T-helper 1 cell treated with Interleukin-12 subunit alpha and Interleukin-12 subunit beta and Interleukin-4 antibody, amounts not matched to agents 30 μg/mL and 1 μg/mL, for 36 hours (primary cell): ENCODE measurements around the gene DOCK1.

ENCODE experiments used
- H3K27ac Mint-ChIP-seq: one replicate; pipeline ENCODE4 v1.8.0; 2021; ENCODE audit warnings: mild to moderate bottlenecking, mixed read lengths
- H3K27me3 Mint-ChIP-seq: one replicate; pipeline ENCODE4 v1.8.0; 2021; ENCODE audit warnings: low read depth, mixed read lengths
- H3K36me3 Mint-ChIP-seq: one replicate; pipeline ENCODE4 v1.8.0; 2021; ENCODE audit warnings: low read depth, mixed read lengths
- H3K4me1 Mint-ChIP-seq: one replicate; pipeline ENCODE4 v1.8.0; 2021; ENCODE audit warnings: low read depth, mixed read lengths
- H3K4me3 Mint-ChIP-seq: one replicate; pipeline ENCODE4 v1.8.0; 2021; ENCODE audit warnings: mild to moderate bottlenecking, moderate library complexity, mixed read lengths
- H3K9me3 Mint-ChIP-seq: one replicate; pipeline ENCODE4 v1.8.0; 2021; ENCODE audit warnings: mixed read lengths

Gene DOCK1

DNA sequence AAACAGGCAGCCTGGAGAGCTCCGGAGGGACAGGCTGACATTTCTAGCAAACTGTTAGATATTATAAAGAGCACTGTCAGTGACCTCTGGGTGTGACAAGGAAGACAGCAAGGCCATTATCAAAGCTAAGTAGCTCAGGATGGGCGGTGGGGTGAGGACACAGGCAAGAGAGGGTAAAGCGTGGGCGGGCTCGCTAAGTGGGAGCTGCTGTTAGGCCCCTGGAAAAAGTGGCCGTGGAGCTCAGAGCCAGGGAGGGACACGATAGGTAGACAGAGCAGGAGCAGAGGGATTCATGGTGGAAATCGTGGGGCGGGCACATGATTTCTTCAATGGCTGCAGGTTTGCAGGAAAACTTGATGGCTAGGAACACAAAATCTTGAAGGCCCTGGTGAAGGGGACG lies 592.5 kb downstream of the DOCK1 start:
- Mint-ChIP-seq H3K36me3 (no peaks in the 10 kb centered on the region), H3K27ac (no peak overlapping the region), H3K27me3 (no peaks in the 10 kb centered on the region), H3K4me1 (no peaks in the 10 kb centered on the region), H3K4me3 (no peak overlapping the region), H3K9me3 (no peaks in the 10 kb centered on the region)

DNA sequence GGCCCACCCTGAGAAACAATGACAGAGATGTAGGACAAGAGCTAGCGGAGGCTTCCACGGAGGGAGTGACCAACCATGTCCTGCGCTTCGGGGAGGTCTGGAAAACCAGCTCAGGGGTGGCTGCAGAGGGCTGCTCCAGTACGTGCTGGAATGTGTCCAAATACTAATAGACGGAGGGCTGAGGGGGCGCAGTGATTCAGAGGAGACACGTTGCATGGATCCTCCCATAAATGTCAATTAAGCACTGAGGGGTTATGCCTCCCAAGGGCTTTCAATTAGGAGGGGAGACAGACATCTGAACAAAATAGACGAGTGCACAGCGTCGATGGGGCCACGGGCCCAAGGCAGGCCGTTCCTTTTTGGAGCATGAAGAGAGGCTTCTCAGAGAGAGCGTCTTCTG lies 592.9 kb downstream of the DOCK1 start:
- Mint-ChIP-seq H3K9me3 (no peaks in the 10 kb centered on the region), H3K27me3 (no peaks in the 10 kb centered on the region), H3K4me3 (no peak overlapping the region), H3K4me1 (no peaks in the 10 kb centered on the region), H3K27ac (no peak overlapping the region), H3K36me3 (no peaks in the 10 kb centered on the region)

DNA sequence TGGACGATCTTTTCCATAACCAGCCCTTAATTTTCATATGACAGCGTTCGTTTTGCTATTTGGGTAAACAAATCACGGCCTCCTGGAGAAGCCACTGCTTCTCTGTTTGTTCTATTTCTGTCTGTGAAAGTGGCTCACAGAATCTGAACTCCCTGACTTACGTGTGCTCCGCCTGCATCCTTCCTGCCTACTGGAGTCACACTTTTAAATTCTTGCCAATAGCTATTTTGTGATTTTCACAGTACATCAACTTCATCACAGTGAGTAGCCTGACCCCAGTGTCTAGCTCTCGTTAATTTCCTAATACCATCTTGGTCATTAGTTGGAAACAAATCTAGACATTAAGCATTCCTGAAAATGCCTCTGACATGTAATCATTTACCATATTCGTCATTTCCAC lies 594.9 kb downstream of the DOCK1 start:
- Mint-ChIP-seq H3K27me3 (no peaks in the 10 kb centered on the region), H3K4me1 (no peaks in the 10 kb centered on the region), H3K9me3 (no peaks in the 10 kb centered on the region), H3K36me3 (no peaks in the 10 kb centered on the region), H3K4me3 (no peak overlapping the region), H3K27ac (no peak overlapping the region)
